Forelimb muscle (tissue), 1 donor: ENCODE measurements around the gene CNTNAP5. TPM values are rescaled to one million over a fixed set of nuclear protein-coding genes. Genes with fewer than 3 reads are reported as not detected.

Experiments used
- DNase-seq: peaks from one replicate; pipeline ENCODE4 v3.0.0-alpha.2; 2013; ENCODE audit warnings: low read depth
- polyA plus RNA-seq: library from polyadenylated mRNA; unstranded; fragments of 120-200 nt; gene quantifications from one replicate; pipeline ENCODE4 v1.2.1, GENCODE V29; 2013; ENCODE audit not compliant: insufficient read length

Gene CNTNAP5
- polyA plus RNA-seq, 1 donor, result 0.03 TPM

DNA sequence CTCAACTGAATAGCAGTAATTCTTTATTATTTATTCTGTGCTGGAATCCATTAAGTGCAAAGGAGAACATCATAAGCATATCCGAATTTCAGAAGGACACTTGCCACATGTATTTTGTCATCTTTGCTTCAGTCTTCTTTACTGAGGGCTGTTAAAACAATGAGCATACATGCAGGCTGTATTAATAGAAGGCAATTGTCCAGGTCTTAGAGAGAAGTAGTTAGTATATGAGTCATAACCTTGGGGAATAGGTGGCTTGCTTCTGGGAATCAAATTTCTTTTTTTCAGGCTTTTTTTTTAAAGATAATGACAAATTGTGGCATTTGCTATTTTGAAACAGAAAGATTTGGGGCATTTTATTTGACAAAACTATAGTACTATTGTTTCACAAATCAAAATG is 773.5 kb downstream of the CNTNAP5 start:
- DNase-seq, result no peak

GRCh38 chr2:124804014-124804940 is 779.2 kb downstream of the CNTNAP5 start:
- DNase-seq, result no peak

DNA sequence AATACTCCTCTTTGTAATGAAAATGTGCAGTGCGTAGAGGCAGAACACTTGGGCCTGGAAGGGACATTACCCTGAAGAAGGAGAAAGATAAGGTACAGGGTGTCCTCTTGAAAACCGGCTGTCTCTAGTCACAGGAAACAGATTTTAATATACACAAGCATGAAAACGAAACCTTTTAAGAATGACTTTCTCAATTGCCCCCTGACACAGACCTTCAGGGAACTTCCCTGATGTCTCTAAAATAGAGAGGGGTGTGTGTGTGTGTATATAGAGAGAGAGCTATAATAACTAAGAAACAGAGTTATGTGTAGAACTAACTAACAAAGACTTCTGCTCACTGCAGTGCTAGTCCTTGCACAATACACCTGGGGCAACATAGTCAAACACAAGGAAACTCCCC is 780.0 kb downstream of the CNTNAP5 start:
- DNase-seq, result no peak

DNA sequence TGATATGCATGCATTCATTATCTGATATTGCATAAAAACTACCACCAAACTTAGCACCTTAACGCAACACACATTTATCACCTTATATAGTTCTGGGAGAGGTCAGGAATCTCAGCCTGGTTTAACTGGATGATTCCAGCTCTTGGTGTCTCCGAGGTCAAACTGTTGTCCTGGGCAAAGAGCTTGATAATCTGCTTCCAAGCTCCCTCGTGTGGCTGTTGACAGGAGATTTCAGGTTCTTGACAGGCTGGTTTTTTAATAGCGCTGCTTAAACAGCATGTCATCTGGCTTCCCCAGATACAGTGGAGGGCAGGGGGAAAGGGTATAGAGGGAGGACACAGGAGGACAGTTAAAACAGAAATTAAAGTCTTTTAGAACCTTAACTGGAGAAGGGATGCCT is 785.0 kb downstream of the CNTNAP5 start:
- no peak for DNase-seq

GRCh38 chr2:124814968-124815745 is 790.1 kb downstream of the CNTNAP5 start:
- peak; percentile 13 for DNase-seq

GRCh38 chr2:124816007-124816406 is 790.9 kb downstream of the CNTNAP5 start:
- no peak for DNase-seq

DNA sequence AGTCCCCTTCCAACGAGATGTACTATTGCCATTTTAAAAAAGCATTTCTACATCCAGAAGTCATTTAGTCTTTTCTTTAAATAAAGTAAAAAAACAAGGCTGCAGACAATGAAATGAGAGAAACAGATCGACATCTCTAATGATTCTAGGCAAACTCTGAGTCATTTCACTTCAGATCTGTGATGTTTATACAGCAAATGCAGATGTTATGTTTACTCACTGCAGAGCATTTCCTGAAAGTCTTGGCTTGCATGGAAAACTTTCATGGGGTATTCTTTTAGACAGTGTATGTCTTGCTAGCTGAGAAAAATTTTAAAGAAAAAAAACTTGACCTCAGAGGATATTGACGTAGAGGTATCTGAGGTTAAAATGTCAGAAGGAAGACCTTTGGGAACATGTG is 797.4 kb downstream of the CNTNAP5 start:
- no peak for DNase-seq

DNA sequence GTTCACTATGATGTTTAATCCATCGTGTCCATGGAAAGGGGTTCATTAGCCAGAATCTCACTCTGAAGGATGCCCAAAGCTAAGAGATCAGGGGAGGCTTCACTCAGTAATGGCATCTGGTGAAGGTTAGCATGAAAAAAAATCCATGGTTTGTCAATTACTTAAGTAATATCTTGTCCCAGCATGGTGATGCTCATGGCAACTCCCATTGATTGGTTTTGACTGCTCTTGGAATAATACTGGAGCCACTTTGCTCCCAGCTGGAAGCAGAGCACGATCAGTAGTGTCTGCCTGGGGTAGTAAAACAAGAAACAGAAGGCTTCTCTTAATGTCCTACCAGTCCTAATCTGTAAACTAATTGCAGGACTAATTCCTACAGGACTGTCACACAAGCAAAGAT is 799.4 kb downstream of the CNTNAP5 start:
- no peak for DNase-seq

DNA sequence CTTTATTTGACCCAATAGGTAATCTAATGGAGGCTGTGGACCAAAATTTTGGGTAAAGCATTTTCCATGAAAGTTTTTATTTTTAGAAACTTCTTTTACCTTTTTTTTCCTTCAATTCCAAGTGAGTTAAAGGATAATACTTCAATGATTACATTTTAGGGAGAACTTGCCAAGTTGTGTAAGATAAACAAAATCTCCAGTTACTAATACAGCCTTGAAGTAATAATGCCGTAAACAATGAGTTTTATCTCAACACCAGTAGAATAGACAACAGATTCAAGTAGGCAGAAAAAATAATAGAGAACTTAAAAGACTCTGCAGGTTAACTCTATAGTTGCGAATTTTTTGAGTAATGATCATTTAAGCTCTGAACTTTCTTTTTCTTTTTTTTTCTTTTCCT is 807.4 kb downstream of the CNTNAP5 start:
- DNase-seq, result no peak

- DNase-seq, result no peak
Observed at GRCh38 chr2:124834331-124834730, 809.2 kb downstream of the CNTNAP5 start.

- no peak for DNase-seq
Observed at GRCh38 chr2:124835331-124835730, 810.2 kb downstream of the CNTNAP5 start.

DNA sequence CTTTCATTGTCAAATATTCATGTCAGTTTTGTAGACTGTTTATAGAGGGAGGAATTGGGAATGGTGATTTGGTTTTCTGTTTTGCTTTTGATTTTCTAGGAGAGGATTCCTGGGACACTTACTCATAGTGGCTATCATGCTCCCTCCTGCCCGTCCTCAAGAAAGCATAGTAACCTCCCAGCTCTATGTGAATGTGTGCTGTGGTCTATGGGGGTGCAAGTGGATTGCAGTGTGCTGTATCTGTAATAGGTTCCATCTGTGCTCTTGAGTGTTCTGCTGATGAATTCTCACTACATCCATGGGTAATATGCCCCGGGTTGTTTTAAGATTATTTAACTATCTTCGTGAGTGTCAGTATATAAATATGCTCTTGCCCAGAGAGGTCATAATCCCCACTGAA is 811.3 kb downstream of the CNTNAP5 start:
- DNase-seq, result no peak

DNA sequence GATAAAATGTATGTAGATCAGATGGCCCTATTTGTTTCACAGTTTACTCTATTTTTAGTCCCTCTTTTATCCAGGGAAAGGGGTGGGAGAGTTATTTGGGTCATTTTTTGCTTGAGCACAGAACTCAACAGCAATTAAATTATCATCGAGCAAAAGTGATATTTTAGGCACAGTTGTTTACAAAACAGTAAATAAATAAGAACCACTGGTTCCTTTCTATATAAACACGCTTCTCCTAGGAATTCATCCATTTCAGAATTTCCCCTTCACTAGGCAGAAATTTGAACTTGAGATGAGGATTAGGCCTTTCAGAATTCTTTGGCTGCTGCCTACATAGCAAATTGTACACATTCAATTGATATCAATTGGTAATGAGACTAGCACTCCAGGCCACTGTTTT is 812.4 kb downstream of the CNTNAP5 start:
- no peak for DNase-seq

DNA sequence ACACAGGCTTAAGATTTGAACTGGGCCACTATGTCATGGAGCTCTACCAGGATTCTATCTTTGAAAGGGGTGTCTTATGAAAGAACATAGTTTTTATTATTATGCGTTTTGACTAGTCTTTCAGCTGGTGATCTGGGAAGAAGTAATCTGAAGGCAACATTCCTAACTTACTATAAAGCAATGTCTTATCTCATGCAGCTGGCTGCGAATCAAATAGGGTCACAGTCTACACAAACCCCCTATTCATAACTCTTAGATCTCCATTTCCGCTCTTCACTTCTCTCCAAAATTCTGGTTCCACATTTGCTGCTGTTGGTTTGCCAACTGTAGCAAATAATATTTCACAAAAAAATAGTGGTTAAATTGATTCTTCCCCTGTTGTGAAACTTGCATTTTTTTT is 813.3 kb downstream of the CNTNAP5 start:
- no peak for DNase-seq

DNA sequence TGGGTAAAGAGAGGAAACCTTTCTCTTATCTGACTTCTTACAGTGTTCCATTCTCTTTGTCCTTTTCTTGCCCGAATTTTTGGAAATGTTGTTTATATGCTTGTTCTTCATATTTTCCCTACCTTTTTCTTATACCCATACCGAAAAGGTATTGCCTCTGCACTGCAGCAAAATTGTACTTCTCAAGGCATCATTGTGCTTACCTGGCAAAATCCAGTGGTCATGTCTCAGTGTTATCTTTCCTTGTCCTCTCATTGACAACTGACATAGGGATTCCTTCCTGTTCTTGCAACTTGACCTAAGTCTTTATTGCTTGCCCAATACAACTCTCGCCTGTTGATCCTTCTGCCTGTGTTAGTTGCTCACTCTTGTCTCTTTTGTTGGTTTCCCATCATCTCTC is 842.2 kb downstream of the CNTNAP5 start:
- DNase-seq, result no peak

DNA sequence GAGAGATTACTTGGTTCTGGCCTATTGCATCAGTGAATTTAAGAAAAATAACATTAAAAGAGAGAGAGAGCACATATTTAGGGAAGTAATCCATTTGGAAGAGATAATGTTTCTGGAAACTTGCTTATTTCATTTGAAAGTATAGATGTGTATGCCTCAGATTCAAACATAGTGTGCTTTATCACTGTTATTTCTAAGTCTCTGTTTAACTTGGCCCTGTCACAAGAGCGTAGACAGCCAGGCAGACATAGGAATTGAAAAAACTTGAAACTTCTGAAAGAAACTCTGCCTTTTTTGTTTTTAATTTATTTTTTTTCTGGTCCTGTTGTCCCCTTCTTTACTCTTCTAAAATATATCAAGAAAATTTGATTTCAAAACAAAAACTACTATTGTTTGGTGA is 849.1 kb downstream of the CNTNAP5 start:
- DNase-seq, result no peak

GRCh38 chr2:124874676-124875075 is 849.6 kb downstream of the CNTNAP5 start:
- no peak for DNase-seq

- DNase-seq, result no peak
Observed at GRCh38 chr2:124875627-124876244, 850.6 kb downstream of the CNTNAP5 start.

DNA sequence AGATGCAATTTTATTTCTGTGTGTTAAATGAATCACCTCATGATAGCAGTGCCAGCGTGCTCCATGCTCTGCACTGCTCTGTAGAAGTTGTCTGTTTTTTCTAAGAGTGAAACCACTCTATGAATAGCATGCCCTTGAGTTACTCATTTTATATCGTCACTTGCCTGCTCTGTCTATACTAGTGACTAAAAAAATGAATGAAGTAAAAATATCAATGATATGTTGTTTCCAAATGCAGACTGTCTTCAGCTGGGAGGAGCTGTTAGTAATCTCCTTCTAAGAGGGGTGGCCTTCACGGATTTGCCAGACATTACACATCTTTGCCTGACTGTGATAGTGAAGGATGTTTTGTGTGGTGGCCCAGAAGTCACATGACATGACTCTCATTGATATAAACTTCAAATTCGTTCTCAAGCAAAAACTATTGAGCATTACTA is 852.1 kb downstream of the CNTNAP5 start:
- DNase-seq, result no peak

GRCh38 chr2:124879640-124880039 is 854.6 kb downstream of the CNTNAP5 start:
- no peak for DNase-seq

- DNase-seq, result no peak
Observed at GRCh38 chr2:124880995-124881394, 855.9 kb downstream of the CNTNAP5 start.

GRCh38 chr2:124882423-124882822 is 857.3 kb downstream of the CNTNAP5 start:
- DNase-seq, result no peak
